Aorta (tissue), 5 donors: Measurements from ENCODE around the gene ELFN2. TPM values are rescaled to one million over a fixed set of nuclear protein-coding genes. Genes with fewer than 3 reads are reported as not detected.
"Not testable (repeated sequence)": the region's sequence is repeated elsewhere in the genome, so short reads cannot be mapped to it uniquely, and the experiment has no call there.

ENCODE experiments used
- ATAC-seq: fragments of 200-7000 bp; cut with Tn5 transposase; one replicate; pipeline ENCODE4 v1.9.1; 2022; ENCODE audit warnings: moderate library complexity; ENCODE audit not compliant: low FRiP score
- DNase-seq, 2 donors: peaks; one replicate each; pipeline ENCODE4 v3.0.0-alpha.2; 2020
- H3K27ac ChIP-seq, 2 donors: one replicate each; pipeline ENCODE4 v1.5.1; 2013; ENCODE audit warnings: low read length in 2 of 2, mild to moderate bottlenecking in 2 of 2, moderate library complexity in 2 of 2, control low read depth in 1 of 2, inconsistent platforms in 1 of 2, low read depth in 1 of 2
- H3K27me3 ChIP-seq, 2 donors: one replicate each; pipeline ENCODE4 v1.6.1; 2013; ENCODE audit warnings: control low read depth in 1 of 2, low read length in 1 of 2, mild to moderate bottlenecking in 1 of 2, moderate library complexity in 1 of 2; ENCODE audit not compliant: insufficient read depth in 2 of 2, control insufficient read depth in 1 of 2
- H3K36me3 ChIP-seq, 2 donors: one replicate each; pipeline ENCODE4 v1.6.1; 2013; ENCODE audit warnings: control low read depth in 1 of 2, low read length in 1 of 2, mild to moderate bottlenecking in 1 of 2; ENCODE audit not compliant: insufficient read depth in 2 of 2, control insufficient read depth in 1 of 2
- H3K4me1 ChIP-seq, 2 donors: one replicate each; pipeline ENCODE4 v1.6.1; 2013; ENCODE audit warnings: low read length in 2 of 2, control low read depth in 1 of 2, mild to moderate bottlenecking in 1 of 2, moderate library complexity in 1 of 2; ENCODE audit not compliant: insufficient read depth in 2 of 2, control insufficient read depth in 1 of 2
- H3K4me3 ChIP-seq, 2 donors: one replicate each; pipeline ENCODE4 v1.5.1; 2013; ENCODE audit warnings: low read length in 2 of 2, control low read depth in 1 of 2, mild to moderate bottlenecking in 1 of 2
- H3K9me3 ChIP-seq: one replicate; pipeline ENCODE4 v1.6.1; 2013; ENCODE audit warnings: mild to moderate bottlenecking, low read length; ENCODE audit not compliant: control insufficient read depth
- WGBS, 2 donors: extraction: QIAGEN DNeasy Blood & Tissue Kit; methylation state at CpG; one replicate each; pipeline ENCODE4 v1.1.7; 2013; 5-methylcytosine and 5-hydroxymethylcytosine counted together
- intact Hi-C, 2 donors: fragments of 100-400 bp; cut with DNase I; formaldehyde crosslinking; loops; one replicate each; pipeline versions ENCODE4 v1.14.2 to v1.15.0; 2022
- polyA plus RNA-seq, 2 donors: library from polyadenylated mRNA; stranded (reverse); fragments of 200-250 nt; gene quantifications; one replicate each; pipeline ENCODE4 v1.2.3, GENCODE V29; 2013
- total RNA-seq, 2 donors: library from RNA; stranded (reverse); fragmentation: NEBNext Ultra II Directional; extraction: Animal tissue kit (Norgen Biotek cat#: 25700); gene quantifications; one replicate each; pipeline ENCODE4 v1.2.1, GENCODE V29; 2021
- donor health status: healthy with polysubstance abuse.
- donor health status: Bipolar disorder and iron deficiency.
- donor health status: DM: no; HTN: no; CAD: no.
- donor health status: DM: no; HTN: no; CAD: no.
- donor health status: DM: yes; HTN: yes; CAD: no.

The ELFN2 gene
- total and polyA plus RNA-seq, 4 donors, result 0.06 to 0.24 TPM; not detected in 2

GRCh38 chr22:37330200-37331033 lies 96.9 kb downstream of the ELFN2 start:
- Histone ChIP-seq H3K27ac (no peak overlapping the region), H3K9me3 (no peaks in the 10 kb centered on the region), H3K36me3 (no peaks in the 10 kb centered on the region), H3K4me3 (no peak overlapping the region), H3K4me1 (no peaks in the 10 kb centered on the region), H3K27me3 (no peaks in the 10 kb centered on the region)
- intact Hi-C loops, result no loop called here
- ATAC-seq, result no peak
- WGBS, 2 donors, result 50 to 53% methylated on average over 9 of the region's 9 CpGs
- no peak for DNase-seq

GRCh38 chr22:37329238-37330140 lies 97.8 kb downstream of the ELFN2 start:
- no peak for ATAC-seq
- no peaks in the 10 kb centered on the region for H3K4me1 ChIP-seq
- H3K9me3 ChIP-seq, result no peaks in the 10 kb centered on the region
- intact Hi-C loops, result no loop called here
- DNase-seq, result no peak
- H3K36me3 ChIP-seq, result no peaks in the 10 kb centered on the region
- H3K27me3 ChIP-seq, result no peaks in the 10 kb centered on the region
- no peak overlapping the region for H3K4me3 ChIP-seq
- 65 to 66% methylated on average over 13 to 14 of the region's 14 CpGs for WGBS, 2 donors
- H3K27ac ChIP-seq, result no peak overlapping the region

GRCh38 chr22:37328538-37329237 lies 98.6 kb downstream of the ELFN2 start:
- H3K27ac ChIP-seq, ATAC-seq, H3K4me1 ChIP-seq, intact Hi-C loops, H3K36me3 ChIP-seq, H3K4me3 ChIP-seq, DNase-seq, H3K27me3 ChIP-seq, H3K9me3 ChIP-seq: not testable (repeated sequence)
- 35 to 45% methylated on average over 6 of the region's 6 CpGs for WGBS, 2 donors

GRCh38 chr22:37328017-37328416 lies 99.3 kb downstream of the ELFN2 start:
- 87 to 88% methylated on average over 8 of the region's 8 CpGs for WGBS, 2 donors
- intact Hi-C loops, result no loop called here
- no peaks in the 10 kb centered on the region for H3K9me3 ChIP-seq
- ATAC-seq, result no peak
- DNase-seq, result no peak
- H3K4me1 ChIP-seq, result no peaks in the 10 kb centered on the region
- H3K27ac ChIP-seq, result no peak overlapping the region
- H3K4me3 ChIP-seq, result no peak overlapping the region
- H3K27me3 ChIP-seq, result no peaks in the 10 kb centered on the region
- H3K36me3 ChIP-seq, result no peaks in the 10 kb centered on the region

GRCh38 chr22:37326726-37327125 lies 100.6 kb downstream of the ELFN2 start:
- Histone ChIP-seq H3K36me3 (no peaks in the 10 kb centered on the region), H3K27me3 (no peaks in the 10 kb centered on the region), H3K27ac (no peak overlapping the region), H3K4me3 (no peak overlapping the region), H3K4me1 (no peaks in the 10 kb centered on the region), H3K9me3 (no peaks in the 10 kb centered on the region)
- 33 to 36% methylated on average over 6 to 7 of the region's 7 CpGs for WGBS, 2 donors
- intact Hi-C loops, result no loop called here
- DNase-seq, result no peak
- no peak for ATAC-seq

- ATAC-seq (no peak), DNase-seq (no peak)
- Histone ChIP-seq H3K27me3 (no peaks in the 10 kb centered on the region), H3K4me3 (no peak overlapping the region), H3K9me3 (no peaks in the 10 kb centered on the region), H3K27ac (no peak overlapping the region), H3K4me1 (no peaks in the 10 kb centered on the region), H3K36me3 (no peaks in the 10 kb centered on the region)
- intact Hi-C loops, result no loop called here
- 2 to 3% methylated on average over 21 of the region's 21 CpGs for WGBS, 2 donors
Observed at GRCh38 chr22:37325039-37325395, 102.3 kb downstream of the ELFN2 start.

GRCh38 chr22:37324340-37325038 lies 102.8 kb downstream of the ELFN2 start:
- H3K36me3 ChIP-seq, result no peaks in the 10 kb centered on the region
- no peaks in the 10 kb centered on the region for H3K27me3 ChIP-seq
- H3K4me3 ChIP-seq, result no peak overlapping the region
- DNase-seq (no peak), ATAC-seq (no peak)
- H3K4me1 ChIP-seq, result no peaks in the 10 kb centered on the region
- intact Hi-C loops, result no loop called here
- H3K27ac ChIP-seq, result no peak overlapping the region
- WGBS, 2 donors, result 6% methylated on average over 45 to 51 of the region's 51 CpGs
- H3K9me3 ChIP-seq, result no peaks in the 10 kb centered on the region
